ENCODE data around the gene PKP4.
A peak's percentile ranks its signal among the peaks of the same experiment; 100 is the strongest.
"Not testable (repeated sequence)": the region's sequence is repeated elsewhere in the genome, so short reads cannot be mapped to it uniquely, and the experiment has no call there.

Gene PKP4, protein sequence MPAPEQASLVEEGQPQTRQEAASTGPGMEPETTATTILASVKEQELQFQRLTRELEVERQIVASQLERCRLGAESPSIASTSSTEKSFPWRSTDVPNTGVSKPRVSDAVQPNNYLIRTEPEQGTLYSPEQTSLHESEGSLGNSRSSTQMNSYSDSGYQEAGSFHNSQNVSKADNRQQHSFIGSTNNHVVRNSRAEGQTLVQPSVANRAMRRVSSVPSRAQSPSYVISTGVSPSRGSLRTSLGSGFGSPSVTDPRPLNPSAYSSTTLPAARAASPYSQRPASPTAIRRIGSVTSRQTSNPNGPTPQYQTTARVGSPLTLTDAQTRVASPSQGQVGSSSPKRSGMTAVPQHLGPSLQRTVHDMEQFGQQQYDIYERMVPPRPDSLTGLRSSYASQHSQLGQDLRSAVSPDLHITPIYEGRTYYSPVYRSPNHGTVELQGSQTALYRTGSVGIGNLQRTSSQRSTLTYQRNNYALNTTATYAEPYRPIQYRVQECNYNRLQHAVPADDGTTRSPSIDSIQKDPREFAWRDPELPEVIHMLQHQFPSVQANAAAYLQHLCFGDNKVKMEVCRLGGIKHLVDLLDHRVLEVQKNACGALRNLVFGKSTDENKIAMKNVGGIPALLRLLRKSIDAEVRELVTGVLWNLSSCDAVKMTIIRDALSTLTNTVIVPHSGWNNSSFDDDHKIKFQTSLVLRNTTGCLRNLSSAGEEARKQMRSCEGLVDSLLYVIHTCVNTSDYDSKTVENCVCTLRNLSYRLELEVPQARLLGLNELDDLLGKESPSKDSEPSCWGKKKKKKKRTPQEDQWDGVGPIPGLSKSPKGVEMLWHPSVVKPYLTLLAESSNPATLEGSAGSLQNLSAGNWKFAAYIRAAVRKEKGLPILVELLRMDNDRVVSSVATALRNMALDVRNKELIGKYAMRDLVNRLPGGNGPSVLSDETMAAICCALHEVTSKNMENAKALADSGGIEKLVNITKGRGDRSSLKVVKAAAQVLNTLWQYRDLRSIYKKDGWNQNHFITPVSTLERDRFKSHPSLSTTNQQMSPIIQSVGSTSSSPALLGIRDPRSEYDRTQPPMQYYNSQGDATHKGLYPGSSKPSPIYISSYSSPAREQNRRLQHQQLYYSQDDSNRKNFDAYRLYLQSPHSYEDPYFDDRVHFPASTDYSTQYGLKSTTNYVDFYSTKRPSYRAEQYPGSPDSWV

DNA sequence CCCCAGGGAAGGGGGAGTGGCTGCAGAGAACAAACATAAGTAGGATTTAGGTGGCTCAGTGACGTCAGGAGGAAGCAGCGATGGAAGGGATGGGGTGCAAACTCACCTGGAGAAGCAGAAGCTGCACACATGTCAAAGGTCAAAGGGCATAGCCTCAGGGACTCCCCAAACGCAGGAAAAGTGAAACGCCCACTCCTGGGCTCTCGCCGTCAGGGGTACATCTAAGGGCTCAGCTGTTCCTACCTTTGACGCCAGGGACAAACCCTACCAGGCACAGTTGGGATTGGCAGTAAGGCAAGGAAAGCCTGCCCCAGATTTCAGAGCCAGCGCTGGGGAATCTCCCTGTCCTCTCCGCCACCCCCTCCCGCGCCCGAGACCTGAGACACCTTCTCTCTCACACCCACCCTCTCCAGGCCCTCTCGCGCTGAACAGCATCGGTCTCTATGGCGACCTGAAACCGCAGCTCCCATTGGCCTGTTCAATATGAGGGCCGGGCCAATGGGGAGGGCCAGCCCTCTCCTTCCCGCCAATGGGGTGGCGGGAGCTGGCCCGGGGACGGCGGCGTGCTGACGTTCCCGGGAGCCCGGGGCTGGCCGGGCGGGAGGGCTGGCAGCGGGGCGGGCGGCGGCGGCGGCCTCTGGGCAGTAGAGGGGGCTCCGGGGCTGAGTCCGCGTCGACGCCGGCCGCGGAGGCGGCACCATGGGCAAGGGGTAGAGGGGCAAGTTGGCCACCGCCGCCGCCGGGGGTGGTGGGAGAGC lies at the start of gene PKP4, which contains the start of gene CCDC148:
TSS of gene PKP4 (plus strand) at position 644 of the 758 bp plus-strand sequence. CDS start 76,233 bp downstream, outside the sequence.
TSS of gene CCDC148 (minus strand) at position 445 of the 758 bp plus-strand sequence. CDS start at position 131, 314 bp downstream.
- peak; percentile 92 for DNase-seq (ENCODE audit: low spot score)

DNA sequence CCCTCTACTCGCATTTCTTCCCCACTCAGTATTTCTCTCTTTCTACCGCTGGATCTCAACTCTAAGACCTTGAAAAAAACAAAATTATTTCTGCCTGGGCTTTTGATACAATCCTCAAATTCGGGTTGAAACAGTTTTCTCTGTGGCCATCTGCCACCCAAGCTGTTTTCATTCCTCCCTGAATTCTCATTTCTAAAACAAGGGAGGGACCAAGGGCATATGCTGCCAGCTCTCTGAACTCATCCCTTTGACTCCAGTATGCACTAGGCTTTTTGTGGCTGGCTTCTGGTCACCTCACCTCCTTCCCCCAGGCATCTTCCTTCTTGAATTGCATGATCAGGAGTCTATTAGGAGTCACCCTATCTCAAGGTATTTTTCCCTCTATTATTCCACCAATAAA lies 49.7 kb upstream of the PKP4 start:
- DNase-seq (ENCODE audit: low spot score) = no peak

DNA sequence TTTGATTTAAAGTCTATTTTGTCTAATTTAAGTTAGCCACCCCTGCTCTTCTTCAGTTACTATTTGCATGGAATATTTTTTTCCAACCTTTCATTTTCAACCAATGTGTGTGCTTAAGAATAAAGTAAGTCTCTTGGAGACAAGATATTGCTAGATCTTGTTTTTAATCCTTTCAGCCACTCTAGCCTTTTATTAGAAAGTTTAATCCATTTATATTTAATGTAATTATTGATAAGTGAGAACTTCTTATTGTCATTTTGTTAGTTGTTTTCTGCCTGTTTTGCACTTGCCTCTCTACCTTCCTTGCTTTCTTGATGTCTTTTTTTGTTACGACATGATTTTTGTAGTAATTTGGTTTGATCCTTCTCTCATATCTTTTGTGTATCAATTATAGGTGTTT lies 46.6 kb upstream of the PKP4 start:
- DNase-seq (ENCODE audit: low spot score) = no peak

DNA sequence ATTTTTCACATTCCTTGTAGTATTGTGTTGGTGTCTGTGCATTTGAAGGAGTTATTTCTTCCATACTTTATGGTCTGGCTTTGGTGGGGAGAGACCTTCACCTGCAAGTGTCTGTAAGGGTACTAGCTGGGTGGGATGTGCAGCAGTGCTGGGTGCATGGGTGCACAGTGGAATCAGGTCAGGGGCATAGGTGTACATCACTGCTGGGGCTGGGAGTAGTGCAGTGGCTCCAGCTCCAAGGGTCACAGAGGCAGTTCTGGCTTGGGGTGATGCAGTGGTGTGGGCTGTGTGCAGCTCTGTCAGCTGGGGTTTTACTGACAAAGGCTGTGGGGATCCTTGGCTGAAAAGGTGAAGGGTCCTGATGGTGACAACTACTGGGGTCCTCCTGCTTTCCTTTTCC lies 45.0 kb upstream of the PKP4 start:
- no peak for DNase-seq (ENCODE audit: low spot score)

DNA sequence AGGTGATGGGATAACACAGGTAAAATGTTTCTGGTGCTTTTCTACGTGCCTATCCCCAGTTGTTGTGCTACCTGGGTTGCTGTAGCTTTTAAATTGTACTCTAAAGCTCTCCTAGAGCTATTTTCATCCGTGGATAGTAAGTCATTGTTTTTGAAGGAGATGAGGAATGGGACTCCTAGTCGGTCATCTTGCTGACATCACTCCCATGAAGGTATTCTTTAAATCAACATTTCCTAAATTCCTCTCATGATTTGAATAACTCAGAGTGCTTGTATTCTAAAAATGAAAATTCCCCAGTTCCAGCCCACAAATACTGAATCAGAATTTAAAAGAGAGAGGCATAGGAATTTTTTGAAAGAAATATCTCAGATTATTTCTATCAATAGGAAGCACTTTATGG lies 44.5 kb upstream of the PKP4 start:
- no peak for DNase-seq (ENCODE audit: low spot score)

DNA sequence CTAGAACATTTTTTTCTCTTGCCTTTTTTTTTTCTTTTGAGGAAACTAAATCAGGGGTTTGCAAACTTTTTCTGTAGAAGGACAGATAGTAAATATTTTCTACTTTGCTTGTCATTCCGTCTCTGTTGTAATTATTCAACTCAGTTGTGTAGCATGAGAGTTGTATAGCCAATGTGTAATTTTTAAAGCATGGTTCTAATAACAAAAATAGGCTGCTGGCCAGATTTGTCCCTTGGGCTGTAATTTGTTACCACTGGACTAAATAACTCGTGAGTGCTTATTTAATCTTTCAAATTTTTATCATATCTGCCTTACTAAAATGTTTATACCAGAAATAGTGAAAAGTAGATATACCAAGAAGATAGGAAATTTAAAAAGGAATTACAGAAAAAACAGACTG lies 43.2 kb upstream of the PKP4 start:
- no peak for DNase-seq (ENCODE audit: low spot score)

DNA sequence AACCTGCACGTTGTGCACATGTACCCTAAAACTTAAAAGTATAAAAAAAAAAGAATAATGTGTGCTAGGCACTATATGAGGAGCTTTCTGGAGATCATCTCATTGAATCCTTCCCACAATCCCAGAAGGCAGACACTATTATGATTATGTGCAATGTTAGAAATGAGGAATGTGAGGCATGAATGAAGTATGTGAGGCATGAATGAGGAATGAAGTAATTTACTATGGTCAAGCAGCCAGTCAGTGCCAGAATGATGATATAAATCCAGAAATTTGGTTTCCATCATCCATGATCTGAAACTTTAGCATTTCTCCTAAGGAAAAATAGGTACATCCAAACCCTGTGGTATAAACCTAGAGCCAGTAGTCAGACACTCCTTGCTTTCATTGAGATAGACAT lies 42.2 kb upstream of the PKP4 start:
- DNase-seq (ENCODE audit: low spot score) = no peak

DNA sequence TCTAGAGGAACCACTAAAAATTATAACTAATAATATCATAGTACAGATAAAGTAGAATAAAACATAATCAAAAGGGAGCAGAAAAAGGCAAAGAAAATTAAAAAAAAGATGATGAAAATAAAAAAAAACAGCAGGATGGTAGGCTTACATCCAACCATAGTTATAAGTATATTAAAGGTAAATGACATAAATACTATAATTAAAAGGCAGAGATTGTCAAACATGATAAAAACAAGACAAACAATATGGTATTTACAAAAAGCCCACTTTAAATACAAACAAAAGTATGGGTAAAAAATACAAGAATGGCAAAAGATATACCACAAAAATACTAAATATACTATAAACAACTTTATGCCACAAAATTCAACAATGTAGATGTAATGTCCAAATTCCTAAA lies 24.6 kb upstream of the PKP4 start:
- no peak for DNase-seq (ENCODE audit: low spot score)

DNA sequence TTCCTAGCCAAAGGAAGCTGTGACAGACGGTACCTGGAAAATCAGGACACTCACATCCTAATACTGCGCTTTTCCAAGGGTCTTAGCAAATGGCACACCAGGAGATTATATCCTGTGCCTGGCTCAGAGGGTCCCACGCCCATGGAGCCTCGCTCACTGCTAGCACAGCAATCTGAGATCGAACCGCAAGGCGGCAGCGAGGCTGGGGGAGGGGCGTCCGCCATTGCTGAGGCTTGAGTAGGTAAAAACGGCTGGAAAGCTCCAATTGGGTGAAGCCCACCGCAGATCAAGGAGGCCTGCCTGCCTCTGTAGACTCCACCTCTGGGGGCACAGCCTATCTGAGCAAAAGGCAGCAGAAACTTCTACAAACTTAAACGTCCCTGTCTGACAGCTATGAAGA lies 23.0 kb upstream of the PKP4 start:
- DNase-seq (ENCODE audit: low spot score) = not testable (repeated sequence)

DNA sequence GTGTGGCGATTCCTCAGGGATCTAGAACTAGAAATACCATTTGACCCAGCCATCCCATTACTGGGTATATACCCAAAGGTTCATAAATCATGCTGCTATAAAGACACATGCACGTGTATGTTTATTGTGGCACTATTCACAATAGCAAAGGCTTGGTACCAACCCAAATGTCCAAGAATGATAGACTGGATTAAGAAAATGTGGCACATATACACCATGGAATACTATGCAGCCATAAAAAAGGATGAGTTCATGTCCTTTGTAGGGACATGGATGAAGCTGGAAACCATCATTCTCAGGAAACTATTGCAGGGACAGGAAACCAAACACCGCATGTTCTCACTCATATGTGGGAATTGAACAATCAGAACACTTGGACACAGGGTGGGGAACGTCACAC lies 17.7 kb upstream of the PKP4 start:
- not testable (repeated sequence) for DNase-seq (ENCODE audit: low spot score)

DNA sequence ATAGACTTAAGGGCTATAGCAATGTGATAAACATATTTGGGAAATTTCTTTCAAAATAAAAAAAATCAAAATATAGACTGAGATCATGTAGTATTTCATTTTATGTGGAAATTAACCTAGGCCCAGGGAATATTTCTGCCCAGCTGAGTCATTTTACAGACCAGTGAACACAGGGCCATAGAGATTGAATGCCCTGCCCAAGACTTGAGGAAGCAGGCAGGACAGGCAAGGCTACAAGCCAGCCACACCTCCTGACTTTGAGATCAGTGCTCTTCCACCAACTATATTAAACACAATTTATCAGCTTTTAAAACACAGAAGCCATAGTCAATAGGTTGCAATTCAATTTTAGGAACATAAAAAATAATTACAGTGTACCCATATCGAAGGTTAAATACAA lies 13.1 kb upstream of the PKP4 start:
- DNase-seq (ENCODE audit: low spot score) = no peak

DNA sequence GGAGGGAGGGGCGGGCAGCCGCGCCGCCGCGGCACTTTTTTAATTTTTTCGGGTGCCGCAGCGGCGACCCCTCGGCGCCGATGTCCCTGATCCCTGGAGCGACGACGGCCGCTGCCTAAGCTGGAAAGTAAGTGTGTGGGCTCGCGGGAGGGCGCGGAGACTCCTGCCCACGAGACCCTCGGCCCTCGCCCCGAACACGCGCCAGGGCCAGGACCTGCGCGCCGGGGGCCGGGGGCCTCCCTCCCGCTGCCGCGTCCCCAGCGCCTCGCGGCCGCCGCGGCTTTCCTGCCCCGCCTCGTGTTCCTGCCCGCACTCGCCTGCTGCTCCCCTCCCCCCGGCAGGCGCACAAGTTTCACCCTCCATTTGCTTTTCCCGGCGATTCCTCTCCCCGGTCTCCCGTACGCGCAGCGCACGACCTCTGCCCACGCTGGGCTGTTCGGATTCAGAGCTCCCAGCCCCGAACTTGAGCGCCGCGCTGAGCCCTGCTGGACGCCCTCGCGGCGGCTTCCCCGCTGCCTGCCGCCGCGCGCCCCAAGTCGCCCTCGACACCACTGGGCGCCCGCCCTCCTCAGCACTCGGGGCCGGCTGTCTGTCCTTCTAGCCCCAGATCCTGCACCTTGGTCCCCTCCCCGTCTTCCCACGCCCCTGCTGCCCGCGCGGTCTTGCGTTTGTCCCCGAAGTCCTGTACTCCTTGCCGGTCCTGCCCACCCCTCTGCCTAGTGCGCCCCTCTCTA lies 507 bp downstream of the PKP4 start:
- DNase-seq (ENCODE audit: low spot score) = peak; percentile 40

DNA sequence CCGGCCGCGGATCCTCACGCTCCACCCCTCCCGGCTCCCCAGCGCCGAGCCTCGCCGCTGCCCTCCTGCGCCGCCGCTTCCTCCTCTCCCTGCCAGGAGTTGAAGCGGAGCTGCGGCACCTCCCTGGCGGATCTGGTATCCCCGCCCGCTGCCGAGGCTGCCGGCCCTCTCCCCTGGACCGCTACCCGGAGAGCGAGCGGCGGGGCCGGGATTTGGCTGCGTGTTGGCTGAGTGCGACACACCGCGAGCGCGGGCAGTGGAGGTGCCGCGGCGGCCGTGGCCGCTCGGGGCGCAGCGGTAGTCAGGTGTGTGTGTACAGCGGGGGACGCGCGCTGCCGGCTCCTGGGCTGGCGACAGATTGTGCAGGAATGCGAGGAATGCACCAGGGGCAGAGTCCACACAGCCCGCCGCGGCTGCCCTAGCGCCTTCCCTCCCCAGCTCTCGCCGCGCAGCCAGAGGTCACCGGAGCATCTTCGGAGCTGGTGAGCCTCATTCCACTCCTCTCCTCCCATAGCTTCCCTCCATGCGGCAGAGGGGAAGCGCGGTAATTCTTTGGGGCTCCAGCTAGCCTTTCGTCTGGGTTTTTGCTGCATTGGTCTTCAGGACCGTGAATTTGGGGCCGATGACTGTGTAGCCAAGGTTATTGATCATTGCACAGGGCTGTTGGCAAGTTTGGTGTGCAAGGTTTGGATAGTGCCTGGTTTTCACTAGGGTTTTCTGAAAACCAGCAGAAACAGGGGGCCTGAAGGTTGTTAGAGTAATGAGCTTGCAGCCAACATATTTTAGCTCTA lies 1.3 kb downstream of the PKP4 start:
- peak; percentile 48 for DNase-seq (ENCODE audit: low spot score)

DNA sequence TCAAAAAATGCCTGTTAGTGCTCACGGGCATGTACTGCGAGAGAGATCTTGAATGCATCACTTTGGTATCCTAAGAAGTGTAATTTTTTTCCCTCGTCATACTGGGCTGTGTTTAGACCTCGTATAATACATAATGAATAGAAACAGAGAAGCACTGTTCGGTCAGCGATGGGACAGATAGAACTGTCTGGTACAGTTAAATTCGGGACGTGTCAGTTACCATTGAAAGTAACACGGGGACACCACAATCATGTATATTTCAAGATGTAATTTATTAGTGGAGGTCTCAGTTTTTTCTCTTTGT lies 1.8 kb downstream of the PKP4 start:
- no peak for DNase-seq (ENCODE audit: low spot score)

DNA sequence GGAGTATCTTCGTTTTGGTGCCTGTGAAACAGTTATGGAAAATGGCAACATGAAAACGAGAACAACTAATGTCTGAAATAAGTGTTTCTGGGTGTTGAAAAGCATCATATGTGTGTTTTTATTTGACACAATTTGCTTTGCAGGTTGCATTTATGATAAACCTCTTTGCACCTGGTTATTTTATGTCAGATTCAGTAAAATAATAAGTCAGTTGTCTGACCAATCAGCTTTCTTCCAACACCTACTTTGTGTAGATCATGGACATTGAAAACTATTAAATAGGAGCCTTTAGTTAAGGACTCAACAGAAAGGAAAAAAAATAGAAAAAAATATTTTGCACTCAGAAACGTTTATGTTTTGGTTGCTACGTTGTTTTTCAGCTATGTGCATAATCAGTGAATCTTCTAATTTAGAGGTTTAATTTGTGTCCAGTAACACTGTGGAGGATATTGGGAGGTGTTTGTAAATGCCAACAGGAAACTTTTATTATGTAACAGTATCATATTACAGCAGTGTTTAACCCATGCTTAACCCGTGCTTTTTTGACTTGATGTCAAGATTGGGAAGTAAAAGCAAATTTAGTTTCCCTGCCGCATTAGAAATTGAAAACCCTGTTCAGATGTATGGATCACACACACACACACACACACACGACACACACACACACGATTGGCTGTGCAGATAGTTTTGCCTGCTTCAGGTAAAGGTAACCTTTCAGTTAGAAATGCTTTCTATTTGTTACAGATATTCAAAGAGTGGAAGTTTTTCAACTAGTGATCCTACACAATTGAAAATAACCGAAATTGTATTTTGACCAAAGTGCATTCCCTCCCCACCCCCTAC lies 2.6 kb downstream of the PKP4 start:
- DNase-seq (ENCODE audit: low spot score) = no peak

DNA sequence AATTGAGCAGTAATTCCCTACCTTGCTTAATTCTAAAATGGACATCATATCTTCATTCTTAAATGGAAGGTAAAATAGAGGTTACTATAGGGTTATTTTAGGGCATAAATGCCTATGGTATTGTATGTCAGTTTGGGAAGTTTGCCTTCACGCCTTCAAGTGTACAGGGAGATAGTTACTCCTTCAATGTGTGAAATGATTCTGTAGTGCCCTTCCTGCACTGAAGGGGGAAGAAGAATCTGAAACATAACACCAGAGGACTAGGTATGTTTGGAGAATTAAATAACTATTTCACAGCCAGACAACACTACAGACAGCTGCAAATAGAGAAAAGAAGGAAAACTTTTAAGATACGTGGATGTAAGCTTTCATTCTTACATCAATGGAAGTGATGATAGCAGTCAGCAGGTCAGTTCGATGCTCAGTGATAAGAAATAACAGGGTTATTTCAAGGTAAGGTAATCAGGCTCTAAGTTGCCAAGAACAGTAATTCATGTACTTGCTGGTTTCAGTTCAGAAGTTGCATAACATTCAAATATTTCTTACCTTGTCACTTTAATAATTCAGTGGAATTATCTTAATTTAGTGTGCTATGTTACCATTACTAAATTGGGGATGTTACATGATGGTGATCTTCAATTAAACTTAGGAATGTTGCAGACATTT lies 4.0 kb downstream of the PKP4 start:
- DNase-seq (ENCODE audit: low spot score) = no peak

DNA sequence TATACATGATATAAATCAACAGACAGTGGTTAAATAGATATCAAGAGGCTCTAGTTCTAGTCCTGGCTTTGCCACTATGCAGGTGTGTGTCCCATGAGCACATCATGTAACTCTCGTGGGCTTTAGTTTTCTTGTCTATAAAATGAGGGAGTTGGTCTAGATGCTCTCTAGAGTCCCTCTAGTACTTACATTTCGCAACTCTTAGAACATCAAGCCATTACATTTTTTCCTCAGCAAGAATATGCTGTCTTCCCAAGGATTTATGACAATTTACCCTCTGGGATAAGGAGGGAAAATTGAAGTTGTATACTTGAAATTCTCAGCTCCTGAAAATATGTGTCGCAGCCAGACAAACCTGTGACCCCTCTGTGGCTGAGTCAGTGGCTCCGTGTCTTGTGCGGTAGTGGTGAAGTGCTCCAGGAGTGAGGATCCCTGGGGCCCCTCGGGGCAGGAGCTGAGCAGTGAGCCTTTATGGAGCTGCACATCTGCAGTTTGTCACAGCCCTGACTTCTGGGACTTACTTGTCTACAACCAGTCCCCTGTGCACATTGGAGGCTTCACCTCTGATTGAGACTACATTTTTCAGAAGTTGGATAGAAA lies 6.8 kb downstream of the PKP4 start:
- DNase-seq (ENCODE audit: low spot score) = no peak

Data from activated CD4-positive, alpha-beta T cell treated with anti-CD3 and anti-CD28 coated beads, Interleukin-2, Interleukin-4, amounts not matched to agents 100 ng/mL and 50 ng/mL, durations not matched to agents 16 hours and 8 hours (primary cell).